ENCODE measurements around the gene SKOR1. TPM values are rescaled to one million over a fixed set of nuclear protein-coding genes. Genes with fewer than 3 reads are reported as not detected.

SKOR1 gene
- total RNA-seq, 4 donors from 2014 or later = 1.1 to 2.3 (median 1.5) TPM

DNA sequence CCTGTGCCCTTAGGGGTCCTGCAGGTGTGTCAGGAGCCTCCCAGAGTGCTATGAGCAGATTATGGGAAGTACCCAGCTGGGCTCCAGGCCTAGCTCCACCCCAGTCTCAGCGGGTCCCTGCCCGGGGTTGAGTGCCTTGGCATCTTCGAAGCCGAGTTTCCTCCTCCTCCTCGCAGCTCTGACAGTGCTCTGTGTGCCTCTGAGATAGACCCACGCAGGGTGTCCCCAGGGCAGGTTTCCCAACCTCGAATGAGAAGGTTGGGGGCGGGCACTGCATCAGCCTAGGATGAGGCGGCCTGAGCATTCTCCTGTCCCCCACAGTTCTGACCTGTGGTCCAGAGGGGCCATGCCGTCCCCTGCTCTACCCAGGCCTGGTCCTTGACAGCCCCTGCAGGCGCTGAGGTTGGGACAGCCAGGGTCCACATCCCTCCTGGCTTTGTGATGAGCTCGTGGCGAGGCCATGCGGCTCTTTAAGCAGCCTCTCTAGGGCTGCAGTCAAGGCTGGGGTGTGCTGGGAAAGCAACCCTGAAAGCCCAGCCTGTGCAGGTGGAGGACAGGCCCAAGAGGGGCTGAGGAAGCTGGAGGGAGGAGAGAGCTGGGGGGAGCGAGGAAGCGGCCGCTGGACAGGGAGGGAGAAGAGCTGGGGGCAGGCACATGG is 20.2 kb upstream of the SKOR1 start:
- no peak for TF ChIP-seq EP300 (IDR thresholded peaks at IDR 0.05)
- TF ChIP-seq, protein P1, sequence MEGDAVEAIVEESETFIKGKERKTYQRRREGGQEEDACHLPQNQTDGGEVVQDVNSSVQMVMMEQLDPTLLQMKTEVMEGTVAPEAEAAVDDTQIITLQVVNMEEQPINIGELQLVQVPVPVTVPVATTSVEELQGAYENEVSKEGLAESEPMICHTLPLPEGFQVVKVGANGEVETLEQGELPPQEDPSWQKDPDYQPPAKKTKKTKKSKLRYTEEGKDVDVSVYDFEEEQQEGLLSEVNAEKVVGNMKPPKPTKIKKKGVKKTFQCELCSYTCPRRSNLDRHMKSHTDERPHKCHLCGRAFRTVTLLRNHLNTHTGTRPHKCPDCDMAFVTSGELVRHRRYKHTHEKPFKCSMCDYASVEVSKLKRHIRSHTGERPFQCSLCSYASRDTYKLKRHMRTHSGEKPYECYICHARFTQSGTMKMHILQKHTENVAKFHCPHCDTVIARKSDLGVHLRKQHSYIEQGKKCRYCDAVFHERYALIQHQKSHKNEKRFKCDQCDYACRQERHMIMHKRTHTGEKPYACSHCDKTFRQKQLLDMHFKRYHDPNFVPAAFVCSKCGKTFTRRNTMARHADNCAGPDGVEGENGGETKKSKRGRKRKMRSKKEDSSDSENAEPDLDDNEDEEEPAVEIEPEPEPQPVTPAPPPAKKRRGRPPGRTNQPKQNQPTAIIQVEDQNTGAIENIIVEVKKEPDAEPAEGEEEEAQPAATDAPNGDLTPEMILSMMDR (IDR thresholded peaks at IDR 0.05) = no peak
- no peak for TF ChIP-seq POLR2AphosphoS5 (IDR thresholded peaks at IDR 0.05)
- TF ChIP-seq POLR2A (IDR thresholded peaks at IDR 0.05) = no peak
- Histone ChIP-seq H3K27me3 (no peaks in the 10 kb centered on the region), H3K9me3 (no peaks in the 10 kb centered on the region), H3K36me3 (peaks cover 34% of the 10 kb centered on the region), H3K4me1 (no peaks in the 10 kb centered on the region), H3K4me3 (no peak overlapping the region), H3K27ac (no peak overlapping the region)
- WGBS = 98% methylated on average over 6 of the region's 17 CpGs
- no peak for DNase-seq (ENCODE audit: low spot score in 2 of 2)

- Histone ChIP-seq H3K27me3 (no peaks in the 10 kb centered on the region), H3K4me1 (no peaks in the 10 kb centered on the region), H3K27ac (no peak overlapping the region), H3K4me3 (no peak overlapping the region), H3K36me3 (peaks cover 34% of the 10 kb centered on the region), H3K9me3 (no peaks in the 10 kb centered on the region)
- WGBS = 80% methylated on average over 9 of the region's 16 CpGs
- no peak for TF ChIP-seq EP300 (IDR thresholded peaks at IDR 0.05)
- TF ChIP-seq POLR2AphosphoS5 (IDR thresholded peaks at IDR 0.05) = no peak
- TF ChIP-seq POLR2A (IDR thresholded peaks at IDR 0.05) = no peak
- TF ChIP-seq, protein P1 (IDR thresholded peaks at IDR 0.05) = no peak
- peak in 1 of 2 donors; percentile 42 for DNase-seq (ENCODE audit: low spot score in 2 of 2)
Observed at GRCh38 chr15:67805666-67806516, 19.4 kb upstream of the SKOR1 start.

DNA sequence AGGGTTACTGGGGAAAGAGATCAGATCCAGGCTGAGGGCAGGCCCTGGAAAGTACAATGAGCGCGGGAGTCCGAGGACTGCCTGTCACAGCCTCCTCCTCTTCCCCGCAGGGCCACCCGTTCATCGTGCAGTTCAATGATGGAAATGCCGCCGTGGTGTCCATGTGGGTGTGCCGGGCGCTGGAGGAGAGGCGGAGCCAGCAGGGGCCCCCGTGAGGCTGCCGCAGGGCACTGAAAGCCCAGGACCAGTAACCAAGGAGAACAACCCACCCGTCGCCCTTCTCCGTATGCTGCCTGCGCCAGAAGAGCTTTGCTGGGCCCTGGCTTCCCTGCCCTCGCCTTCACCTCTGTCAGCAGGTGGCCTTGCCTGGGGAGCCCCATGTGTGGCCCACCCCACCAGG is 18.8 kb upstream of the SKOR1 start:
- TF ChIP-seq, protein P1 (IDR thresholded peaks at IDR 0.05) = no peak
- TF ChIP-seq POLR2A (IDR thresholded peaks at IDR 0.05) (no peak), EP300 (IDR thresholded peaks at IDR 0.05) (no peak), POLR2AphosphoS5 (IDR thresholded peaks at IDR 0.05) (no peak)
- Histone ChIP-seq H3K27ac (no peak overlapping the region), H3K9me3 (no peaks in the 10 kb centered on the region), H3K4me3 (no peak overlapping the region), H3K27me3 (no peaks in the 10 kb centered on the region), H3K36me3 (peaks cover 34% of the 10 kb centered on the region), H3K4me1 (no peaks in the 10 kb centered on the region)
- peak in 1 of 2 donors; percentile 73 for DNase-seq (ENCODE audit: low spot score in 2 of 2)
- WGBS = 97% methylated on average over 18 of the region's 18 CpGs

DNA sequence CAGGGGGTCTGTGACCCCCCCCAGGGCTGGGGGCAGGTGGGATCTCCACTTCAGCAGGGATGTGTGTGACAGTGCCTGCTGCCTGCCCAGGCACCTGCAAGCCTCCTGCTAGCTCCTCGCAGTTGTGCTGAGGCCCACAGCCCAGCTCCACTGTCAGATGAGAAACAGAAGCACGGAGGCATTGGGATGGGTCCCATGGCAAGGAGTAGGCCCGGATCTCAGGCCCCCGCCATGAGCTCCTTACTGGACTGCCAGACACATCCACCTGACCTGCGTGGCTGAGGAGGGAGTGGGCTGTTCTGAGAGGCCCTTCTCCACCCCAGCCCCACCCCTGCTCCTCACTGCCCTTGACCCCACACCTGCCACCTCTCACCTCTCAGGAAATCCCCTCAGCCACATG is 18.2 kb upstream of the SKOR1 start:
- Histone ChIP-seq H3K9me3 (no peaks in the 10 kb centered on the region), H3K27me3 (no peaks in the 10 kb centered on the region), H3K27ac (no peak overlapping the region), H3K36me3 (peaks cover 34% of the 10 kb centered on the region), H3K4me3 (no peak overlapping the region), H3K4me1 (no peaks in the 10 kb centered on the region)
- no peak for TF ChIP-seq EP300 (IDR thresholded peaks at IDR 0.05)
- TF ChIP-seq, protein P1 (IDR thresholded peaks at IDR 0.05) = no peak
- no peak for TF ChIP-seq POLR2AphosphoS5 (IDR thresholded peaks at IDR 0.05)
- peak; percentile 44 to 62 for DNase-seq (ENCODE audit: low spot score in 2 of 2)
- 100% methylated on average over 5 of the region's 5 CpGs for WGBS

DNA sequence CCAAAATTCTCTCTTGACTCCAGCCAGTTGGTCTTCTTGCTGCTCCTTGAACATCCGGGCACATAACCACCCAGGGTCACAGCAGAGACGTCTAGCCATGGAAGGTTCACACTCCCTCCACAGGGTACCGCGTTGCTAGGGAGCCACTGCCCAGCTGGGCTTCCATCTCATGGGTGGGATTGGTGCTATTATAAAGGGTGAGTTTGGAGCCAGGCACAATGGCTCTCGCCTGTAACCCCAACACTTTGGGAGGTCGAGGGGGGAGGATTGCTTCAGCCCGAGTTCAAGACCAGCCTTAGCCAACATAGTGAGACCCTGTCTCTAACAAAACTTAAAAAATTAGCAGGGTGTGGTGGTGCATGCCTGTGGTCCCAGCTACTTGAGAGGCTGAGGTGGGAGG is 17.5 kb upstream of the SKOR1 start:
- WGBS = 95% methylated on average over 7 of the region's 7 CpGs
- Histone ChIP-seq H3K36me3 (peaks cover 34% of the 10 kb centered on the region), H3K27ac (no peak overlapping the region), H3K9me3 (no peaks in the 10 kb centered on the region), H3K4me1 (no peaks in the 10 kb centered on the region), H3K27me3 (no peaks in the 10 kb centered on the region), H3K4me3 (no peak overlapping the region)
- no peak for TF ChIP-seq POLR2A (IDR thresholded peaks at IDR 0.05)
- no peak for TF ChIP-seq EP300 (IDR thresholded peaks at IDR 0.05)
- TF ChIP-seq, protein P1 (IDR thresholded peaks at IDR 0.05) = no peak
- TF ChIP-seq POLR2AphosphoS5 (IDR thresholded peaks at IDR 0.05) = no peak
- peak; percentile 14 to 72 for DNase-seq (ENCODE audit: low spot score in 2 of 2)

Data from suprapubic skin (tissue), 4 donors.